HG03060 (cell line): ENCODE measurements around the gene PUM2.

Experiments used
- ATAC-seq: cut with Tn5 transposase; IDR thresholded peaks from one replicate; pipeline ENCODE4 v1.9.1; 2021; ENCODE audit warnings: low read depth, moderate number of reproducible peaks; ENCODE audit not compliant: unreplicated experiment

Gene PUM2

DNA sequence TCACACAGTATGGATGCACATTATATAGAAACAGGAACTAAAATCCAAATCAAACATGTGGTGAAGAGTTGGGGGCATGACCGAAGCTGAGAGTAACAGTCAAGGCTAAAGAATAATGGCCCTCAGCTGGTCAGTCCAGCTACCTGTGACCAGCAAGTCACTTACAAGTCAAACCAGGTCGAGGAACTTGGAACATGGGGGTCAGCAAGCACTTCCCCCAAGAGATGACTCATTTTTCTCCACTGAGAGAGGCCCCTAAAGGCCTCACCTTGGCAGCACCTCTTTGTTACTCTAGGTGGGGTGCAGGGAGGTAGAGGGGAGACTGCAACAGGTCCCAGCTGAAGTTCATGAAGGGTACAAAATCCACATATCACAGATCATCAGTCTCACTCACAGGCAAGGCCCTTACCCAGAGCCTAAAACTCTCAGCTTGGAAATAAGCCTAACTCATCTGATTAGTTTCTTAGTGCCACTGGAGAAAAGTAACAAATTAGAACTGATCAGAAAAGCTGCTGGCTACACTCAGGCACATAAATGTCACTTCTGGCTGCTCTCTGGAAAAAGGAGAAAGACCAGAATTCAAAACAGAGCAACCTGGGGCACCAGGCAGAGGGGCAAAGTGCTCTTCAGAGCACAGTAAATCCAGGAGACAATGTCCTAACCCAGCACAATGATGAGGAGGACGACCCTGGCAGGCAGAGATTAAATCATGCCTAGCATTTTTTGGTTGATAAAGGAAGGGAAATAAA is 129.7 kb downstream of the PUM2 start:
- ATAC-seq: no peak

GRCh38 chr2:20219763-20220380 is 130.8 kb downstream of the PUM2 start:
- ATAC-seq: no peak

GRCh38 chr2:20218331-20219320 is 132.0 kb downstream of the PUM2 start:
- ATAC-seq: no peak

- ATAC-seq: no peak
Observed at GRCh38 chr2:20217041-20217970, 133.3 kb downstream of the PUM2 start.

DNA sequence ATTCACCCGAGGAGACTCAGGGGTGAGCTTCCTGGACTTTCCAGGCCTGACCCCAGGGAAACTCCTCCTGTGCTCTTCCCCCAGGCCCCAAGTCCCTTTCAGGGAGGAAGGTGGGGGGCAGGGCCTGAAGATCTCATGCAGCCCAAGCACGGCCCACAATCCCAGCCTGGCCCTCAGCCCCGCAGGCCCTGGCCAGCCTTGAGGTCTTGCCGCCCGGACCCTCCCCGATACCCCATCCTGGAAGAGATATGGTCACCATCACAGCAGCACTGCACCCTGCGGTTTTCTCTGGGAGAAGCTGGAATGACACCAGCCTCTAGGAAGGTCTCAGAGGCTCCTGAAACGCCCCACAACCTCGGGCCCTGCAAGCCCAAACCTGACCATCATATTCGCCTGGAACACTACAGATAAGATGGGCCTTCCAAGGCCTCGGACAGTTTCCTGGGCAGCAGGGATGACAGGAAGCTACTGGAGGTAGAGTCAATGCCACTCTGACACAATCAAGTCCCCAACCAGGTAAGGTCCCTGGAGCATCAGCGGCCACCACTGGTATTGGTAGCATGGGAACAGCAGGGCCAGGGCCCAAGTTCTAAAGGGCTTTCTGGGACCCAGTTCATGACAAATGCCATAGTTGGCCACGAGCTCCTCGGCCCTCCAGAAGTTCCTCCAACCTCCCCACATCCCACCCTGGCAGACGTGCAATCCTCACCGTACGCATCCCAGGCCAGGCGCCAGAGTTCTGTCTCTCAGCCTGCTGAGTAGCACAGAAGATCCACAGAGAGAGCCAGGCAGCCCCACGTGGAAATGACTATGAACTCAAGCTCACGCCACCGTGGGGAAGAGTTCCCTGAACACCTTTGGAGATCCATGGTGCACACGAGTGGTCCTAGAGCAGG is 134.3 kb downstream of the PUM2 start:
- ATAC-seq: no peak

- ATAC-seq: no peak
Observed at GRCh38 chr2:20215183-20216040, 135.2 kb downstream of the PUM2 start.

- no peak for ATAC-seq
Observed at GRCh38 chr2:20214566-20215182, 136.0 kb downstream of the PUM2 start.

DNA sequence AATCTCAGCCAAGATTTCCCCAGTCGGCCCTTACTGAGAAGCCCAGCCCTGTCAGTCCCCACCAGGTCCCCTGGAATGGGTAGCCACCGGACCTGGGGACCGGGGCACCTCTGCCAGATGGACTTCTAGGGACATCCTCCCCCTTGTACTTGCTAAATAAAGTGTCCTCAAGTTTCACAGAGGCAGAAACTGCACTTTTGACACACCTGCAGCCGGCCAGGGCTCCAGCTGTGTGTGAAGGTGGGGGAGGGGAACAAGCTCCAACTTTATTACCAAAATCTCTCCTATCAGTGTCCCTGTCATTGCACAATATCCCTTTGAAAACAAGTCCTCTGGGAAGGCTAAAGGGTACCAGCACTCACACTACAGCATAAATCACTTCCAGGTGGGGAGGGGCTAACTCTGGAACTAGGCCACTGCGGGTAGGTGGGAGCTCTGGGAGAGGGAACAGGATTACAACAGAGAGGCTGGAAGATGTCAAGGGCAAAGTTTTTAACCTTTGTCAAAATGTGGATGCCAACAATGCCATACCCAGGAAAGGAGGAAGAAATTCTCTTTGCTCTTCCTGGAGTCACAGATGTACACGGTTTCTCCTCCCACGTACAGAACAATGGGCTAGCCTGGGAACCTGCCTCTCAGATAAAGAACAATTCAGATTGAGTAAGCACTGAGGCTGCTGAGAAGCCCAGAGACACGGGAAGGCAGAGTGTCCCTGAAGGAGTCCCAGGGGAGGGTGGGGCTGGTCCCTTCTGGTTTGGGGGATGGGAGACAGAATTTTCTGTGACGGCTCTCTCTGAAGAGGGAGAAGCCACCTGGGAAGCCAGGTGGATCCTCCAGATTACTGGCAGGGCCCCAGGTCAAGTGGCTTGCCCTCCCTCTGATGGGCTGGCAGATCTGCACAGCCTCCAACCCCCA is 136.7 kb downstream of the PUM2 start:
- ATAC-seq: no peak

GRCh38 chr2:20212871-20213503 is 137.7 kb downstream of the PUM2 start:
- ATAC-seq: no peak

- ATAC-seq: no peak
Observed at GRCh38 chr2:20212459-20212870, 138.2 kb downstream of the PUM2 start.

DNA sequence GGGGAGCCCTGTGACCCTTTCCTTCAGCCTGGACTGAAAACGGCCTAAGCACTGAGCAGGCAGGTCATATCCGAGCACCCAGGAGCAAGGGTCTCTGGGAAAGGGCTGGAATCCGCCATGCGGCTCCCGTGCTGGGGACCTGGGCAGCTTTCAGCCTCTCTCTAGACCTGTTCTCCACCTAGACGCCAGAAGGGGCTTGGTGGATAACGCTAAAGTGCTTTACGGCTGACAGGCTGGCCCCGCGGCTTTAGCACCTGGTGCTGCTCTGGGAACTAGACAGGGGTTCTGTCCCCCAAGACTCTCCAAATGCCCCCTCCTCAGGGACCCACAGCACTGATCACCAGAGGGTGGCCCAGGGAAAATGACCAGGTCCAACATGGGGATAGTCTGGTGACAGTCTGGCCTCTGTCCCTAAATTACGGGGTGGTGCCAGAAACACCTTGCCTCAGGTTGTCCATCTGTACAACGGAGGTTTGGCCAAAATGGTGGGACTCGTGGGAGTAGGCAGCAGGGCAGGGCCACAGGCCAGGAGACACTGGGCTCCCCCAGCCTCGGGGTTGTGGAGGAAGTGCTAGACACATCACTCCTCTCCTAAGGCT is 138.7 kb downstream of the PUM2 start:
- no peak for ATAC-seq

- no peak for ATAC-seq
Observed at GRCh38 chr2:20211420-20211819, 139.2 kb downstream of the PUM2 start.

- no peak for ATAC-seq
Observed at GRCh38 chr2:20210462-20210861, 140.2 kb downstream of the PUM2 start.

DNA sequence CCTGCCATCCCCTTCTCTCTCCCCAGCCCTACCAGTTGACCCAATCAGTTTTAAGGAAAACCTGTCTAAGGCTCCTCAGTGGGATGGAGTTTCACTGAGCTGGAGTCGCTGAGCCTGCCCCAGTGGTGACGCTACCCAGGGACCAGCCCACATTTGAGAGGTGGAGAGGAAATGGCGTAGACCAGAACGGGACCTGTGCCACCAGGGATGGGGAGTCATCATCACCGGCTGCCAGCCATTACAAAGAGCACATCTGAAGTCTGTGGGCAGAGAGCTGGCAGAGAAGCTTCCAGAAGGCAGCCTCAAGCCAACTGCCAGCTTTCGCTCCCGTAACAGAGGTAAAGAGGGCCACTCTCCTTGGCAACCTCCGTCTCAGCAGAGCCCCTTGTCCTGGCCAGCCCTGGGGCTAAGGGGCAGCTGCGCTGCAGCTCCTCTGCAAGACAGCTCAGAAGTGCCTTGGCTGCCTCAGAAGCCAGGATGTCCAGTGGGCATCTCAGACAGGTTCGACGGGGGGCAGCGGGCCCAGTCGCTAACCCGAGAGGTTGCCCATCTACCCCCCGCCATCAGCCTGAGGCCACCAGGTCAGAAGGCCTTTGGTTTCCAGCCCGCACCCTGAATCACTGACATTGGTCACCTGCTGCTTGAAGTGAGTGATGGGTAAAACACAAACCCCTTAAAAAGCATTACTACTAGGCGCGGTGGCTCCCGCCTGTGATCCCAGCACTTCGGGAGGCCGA is 141.1 kb downstream of the PUM2 start:
- no peak for ATAC-seq

GRCh38 chr2:20208476-20208859 is 142.2 kb downstream of the PUM2 start:
- no peak for ATAC-seq
